Transverse colon (tissue), 4 donors: ENCODE data around the gene C11orf91.

Experiments used
- CTCF ChIP-seq, 5 experiments: fragments of 200-600 bp in 3 of 5; fragments of 450-650 bp in 2 of 5; sonication (generic) in 3 of 5; IDR thresholded peaks; 1 replicate in 2 of 5; 2 replicates in 3 of 5; pipeline ENCODE4 v1.5.1; 2016 to 2017; ENCODE audit warnings: antibody characterized with exemption in 5 of 5, inconsistent platforms in 3 of 5, mild to moderate bottlenecking in 2 of 5, moderate library complexity in 1 of 5
- EP300 ChIP-seq: sonication (generic); formaldehyde crosslinking; IDR thresholded peaks from one replicate; pipeline ENCODE4 v1.6.1; 2017; ENCODE audit warnings: antibody characterized with exemption, low read depth
- POLR2A ChIP-seq: fragments of 450-650 bp; IDR thresholded peaks from one replicate; pipeline ENCODE4 v1.6.1; 2016; ENCODE audit warnings: antibody characterized with exemption, mild to moderate bottlenecking, moderate library complexity
- POLR2AphosphoS5 ChIP-seq, 3 donors: sonication (generic); formaldehyde crosslinking; IDR thresholded peaks; one replicate each; pipeline ENCODE4 v1.6.1; 2016; ENCODE audit warnings: antibody characterized with exemption in 3 of 3

GRCh38 chr11:33690290-33691065 lies 10.1 kb downstream of the C11orf91 start:
- TF ChIP-seq CTCF (IDR thresholded peaks at IDR 0.05) (no peak), POLR2AphosphoS5 (IDR thresholded peaks at IDR 0.05) (peak in 2 of 3 donors; percentile 45 to 54), POLR2A (no peak), EP300 (peak; percentile 40)
